ENCODE data around the gene SEZ6. TPM values are rescaled to one million over a fixed set of nuclear protein-coding genes. Genes with fewer than 3 reads are reported as not detected.

Gene SEZ6
- total RNA-seq, 1 experiment from 2014 or later, result not detected

DNA sequence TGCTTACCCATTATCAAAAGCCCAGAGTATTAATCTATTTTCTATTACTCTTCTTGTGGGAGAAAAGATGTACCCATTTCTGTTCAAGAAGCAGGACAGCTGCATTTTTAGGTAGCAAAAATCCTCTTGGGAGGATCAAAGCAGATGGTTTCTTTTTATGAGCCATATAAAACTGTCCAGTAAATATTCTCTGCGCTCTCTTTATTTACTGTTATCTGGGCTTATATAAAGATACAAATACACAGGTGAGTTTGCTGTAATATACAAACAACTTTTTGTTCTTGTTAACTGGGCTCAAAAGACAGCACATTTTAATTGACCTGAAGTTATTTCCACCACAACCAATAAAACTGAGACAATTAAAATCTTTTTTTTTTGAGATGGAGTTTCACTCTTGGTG is 64.6 kb downstream of the SEZ6 start:
- POLR2A ChIA-PET, result interaction anchor here (0.6 kb wide), 1 partner anchor 39 kb away, joined by 3 read pairs; no protein-coding TSS in a partner anchor
- Histone ChIP-seq H3K4me1 (ENCODE audit: control insufficient read depth, insufficient read depth, low read length) (peaks cover 57% of the 10 kb centered on the region), H3K9me3 (ENCODE audit: control insufficient read depth, insufficient read depth, low read depth, low read length) (no peaks in the 10 kb centered on the region), H3K4me3 (ENCODE audit: low read depth in 2 of 2, low read length in 2 of 2) (no peak overlapping the region), H3K27me3 (ENCODE audit: control insufficient read depth, insufficient read depth, low read length) (no peaks in the 10 kb centered on the region), H3K36me3 (ENCODE audit: control insufficient read depth, insufficient read depth, low read length) (peaks cover 6% of the 10 kb centered on the region), H3K27ac (ENCODE audit: low read length) (no peak overlapping the region)
- no TSS peak for BruUV-seq (replicated peaks)
- TF ChIP-seq SIN3A (IDR thresholded peaks at IDR 0.05; ENCODE audit: borderline replicate concordance, insufficient read depth, low read depth, low read length) (no peak), TCF7L2 (IDR thresholded peaks at IDR 0.05; ENCODE audit: low read depth, low read length) (peak; percentile 88)
- CTCF ChIA-PET, result interaction anchor here (0.6 kb wide), 2 partner anchors 116 to 472 kb away, joined by 3 to 4 read pairs; no protein-coding TSS in a partner anchor
- no peak for DNase-seq (ENCODE audit: low read depth, low spot score)
- in situ Hi-C loops (cut with HindIII; ENCODE audit: low pct_unique_long_range_greater_than_20kb, low sequenced_read_pairs), result no loop called here
- no peak for ATAC-seq
- intact Hi-C loops (cut with micrococcal nuclease; ENCODE audit: unreplicated experiment), result no loop called here

DNA sequence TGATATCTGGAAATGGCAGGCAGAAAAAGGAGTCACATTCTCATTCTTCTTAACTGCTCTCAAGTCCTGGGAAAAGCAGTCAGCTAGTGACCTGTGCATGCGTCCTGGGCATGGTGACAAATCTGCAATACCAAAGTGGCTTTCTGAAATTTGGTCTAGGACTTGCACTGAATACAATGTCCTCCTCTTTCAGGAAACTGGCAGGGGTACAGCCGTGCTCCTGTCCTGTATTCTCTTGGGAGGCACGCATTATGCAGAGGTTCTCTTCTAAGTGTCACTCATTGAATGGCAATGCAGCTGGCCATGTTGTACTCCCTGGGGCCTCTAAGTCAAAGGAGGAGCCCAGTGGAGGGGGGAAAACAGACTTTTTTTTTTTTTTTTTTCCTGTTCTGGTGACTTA is 65.2 kb downstream of the SEZ6 start:
- BruUV-seq (replicated peaks), result no TSS peak
- H3K4me1 ChIP-seq (ENCODE audit: control insufficient read depth, insufficient read depth, low read length), result peaks cover 56% of the 10 kb centered on the region
- ATAC-seq (no peak), DNase-seq (ENCODE audit: low read depth, low spot score) (no peak)
- TF ChIP-seq, protein P1, sequence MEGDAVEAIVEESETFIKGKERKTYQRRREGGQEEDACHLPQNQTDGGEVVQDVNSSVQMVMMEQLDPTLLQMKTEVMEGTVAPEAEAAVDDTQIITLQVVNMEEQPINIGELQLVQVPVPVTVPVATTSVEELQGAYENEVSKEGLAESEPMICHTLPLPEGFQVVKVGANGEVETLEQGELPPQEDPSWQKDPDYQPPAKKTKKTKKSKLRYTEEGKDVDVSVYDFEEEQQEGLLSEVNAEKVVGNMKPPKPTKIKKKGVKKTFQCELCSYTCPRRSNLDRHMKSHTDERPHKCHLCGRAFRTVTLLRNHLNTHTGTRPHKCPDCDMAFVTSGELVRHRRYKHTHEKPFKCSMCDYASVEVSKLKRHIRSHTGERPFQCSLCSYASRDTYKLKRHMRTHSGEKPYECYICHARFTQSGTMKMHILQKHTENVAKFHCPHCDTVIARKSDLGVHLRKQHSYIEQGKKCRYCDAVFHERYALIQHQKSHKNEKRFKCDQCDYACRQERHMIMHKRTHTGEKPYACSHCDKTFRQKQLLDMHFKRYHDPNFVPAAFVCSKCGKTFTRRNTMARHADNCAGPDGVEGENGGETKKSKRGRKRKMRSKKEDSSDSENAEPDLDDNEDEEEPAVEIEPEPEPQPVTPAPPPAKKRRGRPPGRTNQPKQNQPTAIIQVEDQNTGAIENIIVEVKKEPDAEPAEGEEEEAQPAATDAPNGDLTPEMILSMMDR (IDR thresholded peaks at IDR 0.05), result no peak
- TF ChIP-seq, protein P2, sequence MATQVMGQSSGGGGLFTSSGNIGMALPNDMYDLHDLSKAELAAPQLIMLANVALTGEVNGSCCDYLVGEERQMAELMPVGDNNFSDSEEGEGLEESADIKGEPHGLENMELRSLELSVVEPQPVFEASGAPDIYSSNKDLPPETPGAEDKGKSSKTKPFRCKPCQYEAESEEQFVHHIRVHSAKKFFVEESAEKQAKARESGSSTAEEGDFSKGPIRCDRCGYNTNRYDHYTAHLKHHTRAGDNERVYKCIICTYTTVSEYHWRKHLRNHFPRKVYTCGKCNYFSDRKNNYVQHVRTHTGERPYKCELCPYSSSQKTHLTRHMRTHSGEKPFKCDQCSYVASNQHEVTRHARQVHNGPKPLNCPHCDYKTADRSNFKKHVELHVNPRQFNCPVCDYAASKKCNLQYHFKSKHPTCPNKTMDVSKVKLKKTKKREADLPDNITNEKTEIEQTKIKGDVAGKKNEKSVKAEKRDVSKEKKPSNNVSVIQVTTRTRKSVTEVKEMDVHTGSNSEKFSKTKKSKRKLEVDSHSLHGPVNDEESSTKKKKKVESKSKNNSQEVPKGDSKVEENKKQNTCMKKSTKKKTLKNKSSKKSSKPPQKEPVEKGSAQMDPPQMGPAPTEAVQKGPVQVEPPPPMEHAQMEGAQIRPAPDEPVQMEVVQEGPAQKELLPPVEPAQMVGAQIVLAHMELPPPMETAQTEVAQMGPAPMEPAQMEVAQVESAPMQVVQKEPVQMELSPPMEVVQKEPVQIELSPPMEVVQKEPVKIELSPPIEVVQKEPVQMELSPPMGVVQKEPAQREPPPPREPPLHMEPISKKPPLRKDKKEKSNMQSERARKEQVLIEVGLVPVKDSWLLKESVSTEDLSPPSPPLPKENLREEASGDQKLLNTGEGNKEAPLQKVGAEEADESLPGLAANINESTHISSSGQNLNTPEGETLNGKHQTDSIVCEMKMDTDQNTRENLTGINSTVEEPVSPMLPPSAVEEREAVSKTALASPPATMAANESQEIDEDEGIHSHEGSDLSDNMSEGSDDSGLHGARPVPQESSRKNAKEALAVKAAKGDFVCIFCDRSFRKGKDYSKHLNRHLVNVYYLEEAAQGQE (IDR thresholded peaks at IDR 0.05; ENCODE audit: insufficient read depth in 1 of 2, low read depth in 2 of 2, low read length in 1 of 2), result no peak
- TF ChIP-seq POLR2AphosphoS5 (IDR thresholded peaks at IDR 0.05; ENCODE audit: low read depth, low read length) (no peak), TCF7L2 (IDR thresholded peaks at IDR 0.05; ENCODE audit: low read depth, low read length) (no peak), SIN3A (IDR thresholded peaks at IDR 0.05; ENCODE audit: borderline replicate concordance, insufficient read depth, low read depth, low read length) (no peak)
- no peaks in the 10 kb centered on the region for H3K27me3 ChIP-seq (ENCODE audit: control insufficient read depth, insufficient read depth, low read length)
- no peak overlapping the region for H3K27ac ChIP-seq (ENCODE audit: low read length)
- H3K4me3 ChIP-seq (ENCODE audit: low read depth in 2 of 2, low read length in 2 of 2), result no peak overlapping the region
- ChIA-PET CTCF (interaction anchor here (0.6 kb wide), 2 partner anchors 117 to 473 kb away, joined by 3 to 4 read pairs; no protein-coding TSS in a partner anchor), POLR2A (interaction anchor here (0.6 kb wide), 2 partner anchors 38 to 582 kb away, joined by 3 read pairs; no protein-coding TSS in a partner anchor)
- intact Hi-C loops (cut with micrococcal nuclease; ENCODE audit: unreplicated experiment), result no loop called here
- in situ Hi-C loops (cut with HindIII; ENCODE audit: low pct_unique_long_range_greater_than_20kb, low sequenced_read_pairs), result no loop called here
- H3K36me3 ChIP-seq (ENCODE audit: control insufficient read depth, insufficient read depth, low read length), result peaks cover 6% of the 10 kb centered on the region
- no peaks in the 10 kb centered on the region for H3K9me3 ChIP-seq (ENCODE audit: control insufficient read depth, insufficient read depth, low read depth, low read length)

DNA sequence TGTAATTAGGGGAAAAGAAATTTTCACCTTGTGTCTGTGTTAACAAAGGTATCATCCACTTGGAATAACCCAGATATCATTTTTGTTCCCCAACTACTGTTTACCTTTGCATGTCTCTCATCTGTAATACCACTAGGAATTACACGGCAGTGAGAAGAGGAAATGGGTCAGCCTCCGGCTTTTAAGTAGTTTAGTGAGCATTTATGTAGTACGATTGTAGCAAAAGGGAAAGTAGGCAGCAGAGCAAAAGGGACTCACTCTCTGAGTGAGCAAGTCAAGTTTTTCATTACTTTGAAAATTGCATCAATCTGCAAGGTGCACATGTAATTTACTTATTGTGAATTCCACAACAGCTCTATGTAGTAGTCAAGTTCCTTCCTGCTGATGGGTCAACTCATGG is 65.7 kb downstream of the SEZ6 start:
- ATAC-seq (no peak), DNase-seq (ENCODE audit: low read depth, low spot score) (no peak)
- H3K4me1 ChIP-seq (ENCODE audit: control insufficient read depth, insufficient read depth, low read length), result peaks cover 51% of the 10 kb centered on the region
- CTCF ChIA-PET, result no interaction called here
- no peaks in the 10 kb centered on the region for H3K9me3 ChIP-seq (ENCODE audit: control insufficient read depth, insufficient read depth, low read depth, low read length)
- in situ Hi-C loops (cut with HindIII; ENCODE audit: low pct_unique_long_range_greater_than_20kb, low sequenced_read_pairs) (no loop called here), intact Hi-C loops (cut with micrococcal nuclease; ENCODE audit: unreplicated experiment) (no loop called here)
- BruUV-seq (replicated peaks), result no TSS peak
- no peak for TF ChIP-seq TCF7L2 (IDR thresholded peaks at IDR 0.05; ENCODE audit: low read depth, low read length)
- TF ChIP-seq, protein P2 (IDR thresholded peaks at IDR 0.05; ENCODE audit: insufficient read depth in 1 of 2, low read depth in 2 of 2, low read length in 1 of 2), result no peak
- POLR2A ChIA-PET, result no interaction called here
- H3K27me3 ChIP-seq (ENCODE audit: control insufficient read depth, insufficient read depth, low read length), result no peaks in the 10 kb centered on the region
- no peak overlapping the region for H3K27ac ChIP-seq (ENCODE audit: low read length)
- peaks cover 6% of the 10 kb centered on the region for H3K36me3 ChIP-seq (ENCODE audit: control insufficient read depth, insufficient read depth, low read length)
- H3K4me3 ChIP-seq (ENCODE audit: low read depth in 2 of 2, low read length in 2 of 2), result no peak overlapping the region

Data from Panc1 (cell line).